GM19463 (cell line): ENCODE results near the gene NANOGP8.
"Not testable (repeated sequence)": the region's sequence is repeated elsewhere in the genome, so short reads cannot be mapped to it uniquely, and the experiment has no call there.

ENCODE experiments used
- ATAC-seq: cut with Tn5 transposase; IDR thresholded peaks from one replicate; pipeline ENCODE4 v1.9.1; 2021; ENCODE audit warnings: mild to moderate bottlenecking, moderate library complexity; ENCODE audit not compliant: unreplicated experiment

Gene NANOGP8

DNA sequence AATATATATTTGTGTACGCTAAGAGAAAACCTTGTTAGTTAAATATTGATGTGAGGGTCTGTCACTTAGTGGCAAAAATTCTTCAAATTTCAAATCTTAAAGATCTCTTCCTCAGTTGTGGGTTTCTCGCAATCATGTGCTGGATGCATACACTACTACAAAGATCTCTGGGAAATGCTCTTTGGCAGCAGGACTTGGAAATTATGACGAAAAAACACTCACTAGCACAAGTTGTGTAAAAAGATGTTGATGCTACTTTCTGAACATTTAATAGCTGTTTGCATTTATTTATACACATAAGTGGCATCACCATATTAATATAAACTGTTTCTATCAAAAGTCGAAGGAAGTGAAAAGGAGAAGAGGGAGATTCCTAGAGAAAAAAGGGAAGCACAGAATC is 10.8 kb upstream of the NANOGP8 start:
- no peak for ATAC-seq

DNA sequence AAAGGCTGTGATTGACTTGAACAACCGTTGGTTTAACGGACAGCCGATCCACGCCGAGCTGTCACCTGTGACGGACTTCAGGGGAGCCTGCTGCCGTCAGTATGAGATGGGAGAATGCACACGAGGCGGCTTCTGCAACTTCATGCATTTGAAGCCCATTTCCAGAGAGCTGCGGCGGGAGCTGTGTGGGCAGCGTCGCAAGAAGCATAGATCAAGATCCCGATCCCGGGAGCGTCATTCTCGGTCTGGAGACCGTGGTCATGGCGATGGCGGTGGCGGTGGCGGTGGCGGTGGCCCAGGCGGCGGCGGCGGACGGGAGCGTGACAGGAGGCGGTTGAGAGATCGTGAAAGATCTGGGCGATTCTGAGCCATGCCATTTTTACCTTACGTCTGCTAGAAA is 7.8 kb upstream of the NANOGP8 start:
- ATAC-seq, result no peak

DNA sequence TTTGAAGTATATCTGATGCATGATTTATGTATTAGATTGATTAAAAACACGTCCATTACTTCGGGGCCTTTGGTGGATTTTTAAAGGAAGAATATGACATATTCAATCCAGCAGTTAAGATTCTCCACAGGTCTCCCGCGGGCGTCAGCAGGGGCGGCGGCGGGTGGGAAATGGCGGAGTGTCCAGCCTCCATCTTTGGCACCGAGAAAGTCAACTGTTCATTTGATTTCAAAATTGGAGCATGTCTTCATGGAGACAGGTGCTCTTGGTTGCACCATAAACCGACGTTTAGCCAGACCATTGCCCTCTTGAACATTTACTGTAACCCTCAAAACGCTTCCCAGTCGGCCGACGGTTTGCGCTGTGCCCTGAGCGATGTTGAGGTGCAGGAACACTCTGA is 7.2 kb upstream of the NANOGP8 start:
- ATAC-seq, result no peak

DNA sequence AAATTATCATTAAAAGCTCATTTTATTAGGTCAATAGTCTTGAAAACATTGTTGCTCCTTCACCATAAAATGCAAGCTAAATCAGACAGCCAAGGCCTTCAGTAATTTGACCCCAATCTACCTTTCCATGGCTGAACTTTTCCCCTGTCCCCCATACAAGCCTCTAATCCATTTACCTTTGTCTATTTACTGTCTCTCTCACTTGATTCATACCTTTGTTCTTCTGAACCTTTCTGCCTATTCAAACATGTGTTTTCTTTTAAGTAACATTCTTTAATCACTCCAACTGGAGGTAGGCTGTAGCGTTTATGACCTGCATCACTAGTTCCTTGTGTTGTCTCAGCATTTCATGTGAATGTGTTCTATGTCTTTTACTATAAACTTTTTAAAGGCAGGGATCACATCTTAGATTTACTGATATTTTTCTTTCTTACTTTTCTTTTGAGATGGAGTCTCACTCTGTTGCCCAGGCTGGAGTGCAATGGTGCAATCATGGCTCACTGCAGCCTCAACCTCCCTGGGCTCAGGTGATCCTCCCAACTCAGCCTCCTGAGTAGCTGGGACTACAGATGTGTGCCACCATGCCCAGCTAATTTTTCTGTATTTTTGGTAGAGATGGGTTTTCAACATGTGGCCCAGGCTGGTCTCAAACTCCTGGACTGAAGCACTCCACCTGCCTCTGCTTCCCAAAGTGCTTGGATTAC is 5.2 kb upstream of the NANOGP8 start:
- no peak for ATAC-seq

DNA sequence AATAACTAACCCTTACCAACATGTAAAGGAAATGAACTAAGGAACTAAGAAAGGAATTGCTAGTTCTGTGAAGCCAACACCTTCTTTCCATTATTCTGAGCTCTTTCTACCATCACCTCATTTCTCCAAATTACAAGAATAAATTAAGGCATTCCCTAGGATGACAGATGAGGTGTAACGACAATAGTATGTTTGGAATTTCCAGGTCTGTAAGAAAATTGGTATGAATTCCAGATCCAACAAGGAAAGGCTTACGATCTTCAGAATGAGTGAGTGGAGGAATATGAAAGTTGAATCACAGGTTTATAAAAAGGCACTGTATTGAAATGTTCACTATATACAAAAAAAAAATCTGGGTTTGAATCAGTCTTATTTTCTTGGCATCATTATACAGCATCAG is 4.5 kb upstream of the NANOGP8 start:
- ATAC-seq, result no peak

DNA sequence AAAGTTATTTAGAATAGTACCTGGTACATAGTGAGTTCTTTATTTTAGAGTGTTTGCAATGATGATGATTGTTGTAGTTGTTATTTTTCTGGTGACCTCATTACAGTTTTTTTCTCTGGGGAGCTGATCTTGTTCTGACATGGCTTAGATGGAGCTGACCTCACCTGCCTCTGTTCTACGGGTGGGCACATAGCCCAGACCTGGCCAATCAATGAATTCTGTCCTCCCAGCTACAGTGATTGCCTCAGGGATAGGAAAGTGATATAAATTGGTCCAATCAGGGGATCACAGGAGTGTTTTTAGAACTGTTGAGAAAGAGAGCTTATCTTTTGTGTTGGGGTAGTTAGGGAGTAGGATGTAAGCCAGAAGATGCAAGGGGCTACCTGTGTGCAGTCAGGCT is 3.2 kb upstream of the NANOGP8 start:
- no peak for ATAC-seq

DNA sequence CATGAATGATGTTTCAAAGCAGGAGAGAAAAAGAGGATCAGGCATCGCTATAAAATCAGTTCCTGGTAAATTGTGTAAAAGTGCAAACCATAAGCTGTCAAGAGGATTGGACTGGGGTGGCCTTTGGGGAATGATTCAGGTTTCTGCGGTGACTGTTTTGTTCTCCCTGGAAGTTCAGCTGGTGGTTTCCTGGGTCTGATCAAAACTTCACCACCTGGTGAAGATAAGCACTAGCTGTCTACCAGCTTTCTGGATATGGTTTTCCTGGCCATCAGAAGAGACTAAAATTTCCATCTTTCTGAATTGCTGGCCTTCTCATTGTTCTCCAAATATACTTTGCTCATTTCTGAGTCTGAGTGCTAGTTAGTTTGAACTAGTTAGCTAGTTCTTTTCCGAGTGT is 2.7 kb upstream of the NANOGP8 start:
- ATAC-seq, result no peak

DNA sequence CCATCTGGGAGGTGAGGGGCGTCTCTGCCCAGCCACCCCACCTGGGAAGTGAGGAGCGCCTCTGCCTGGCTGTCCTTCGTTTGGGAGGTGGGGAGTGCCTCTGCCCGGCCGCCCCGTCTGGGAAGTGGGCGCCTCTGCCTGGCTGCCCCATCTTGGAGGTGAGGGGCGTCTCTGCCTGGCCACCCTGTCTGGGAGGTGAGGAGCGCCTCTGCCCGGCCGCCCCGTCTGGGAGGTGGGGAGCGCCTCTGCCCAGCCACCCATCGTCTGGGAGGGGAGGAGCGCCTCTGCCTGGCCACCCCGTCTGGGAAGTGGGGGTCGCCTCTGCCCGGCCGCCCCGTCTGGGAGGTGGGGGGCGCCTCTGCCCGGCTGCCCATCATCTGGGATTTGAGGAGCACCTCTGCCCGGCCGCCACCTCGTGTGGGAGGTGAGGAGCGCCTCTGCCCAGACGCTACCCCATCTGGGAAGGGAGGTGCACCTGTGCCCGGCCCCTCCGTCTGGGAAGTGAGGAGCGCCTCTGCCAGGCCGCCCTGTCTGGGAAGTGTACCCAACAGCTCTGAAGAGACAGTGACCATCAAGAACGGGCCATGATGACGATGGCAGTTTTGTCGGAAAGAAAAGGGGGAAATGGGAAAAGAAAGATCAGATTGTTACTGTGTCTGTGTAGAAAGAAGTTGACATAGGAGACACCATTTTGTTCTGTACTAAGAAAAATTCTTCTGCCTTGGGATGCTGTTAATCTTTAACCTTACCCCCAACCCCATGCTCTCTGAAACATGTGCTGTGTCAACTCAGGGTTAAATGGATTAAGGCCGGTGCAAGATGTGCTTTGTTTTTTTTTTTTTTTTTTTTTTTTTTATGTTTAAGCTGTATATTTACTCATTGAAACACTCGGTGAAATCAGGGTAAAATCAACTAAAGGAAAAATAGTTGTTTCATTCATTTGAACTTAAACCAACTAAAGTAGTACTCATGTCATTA is 2.4 kb downstream of the NANOGP8 start:
- not testable (repeated sequence) for ATAC-seq

DNA sequence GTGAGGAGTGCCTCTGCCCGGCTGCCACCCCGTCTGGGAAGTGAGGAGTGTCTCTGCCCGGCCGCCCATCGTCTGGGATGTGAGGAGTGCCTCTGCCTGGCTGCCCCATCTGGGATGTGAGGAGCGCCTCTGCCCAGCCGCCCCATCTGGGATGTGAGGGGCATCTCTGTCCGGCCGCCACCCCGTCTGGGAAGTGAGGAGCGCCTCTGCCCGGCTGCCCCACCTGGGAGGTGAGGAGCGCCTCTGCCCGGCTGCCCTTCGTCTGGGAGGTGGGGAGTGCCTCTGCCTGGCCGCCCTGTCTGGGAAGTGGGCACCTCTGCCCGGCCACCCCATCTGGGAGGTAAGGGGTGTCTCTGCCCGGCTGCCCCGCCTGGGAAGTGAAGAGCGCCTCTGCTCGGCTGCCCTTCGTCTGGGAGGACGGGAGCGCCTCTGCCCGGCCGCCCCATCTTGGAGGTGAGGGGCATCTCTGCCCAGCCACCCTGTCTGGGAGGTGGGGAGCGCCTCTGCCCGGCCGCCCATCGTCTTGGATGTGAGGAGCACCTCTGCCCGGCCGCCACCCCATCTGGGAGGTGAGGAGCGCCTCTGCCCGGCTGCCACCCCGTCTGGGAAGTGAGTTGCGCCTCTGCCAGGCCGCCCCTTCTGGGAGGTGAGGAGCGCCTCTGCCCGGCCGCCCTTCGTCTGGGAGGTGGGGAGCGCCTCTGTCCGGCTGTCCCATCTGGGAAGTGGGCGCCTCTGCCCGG is 3.3 kb downstream of the NANOGP8 start:
- ATAC-seq, result not testable (repeated sequence)

DNA sequence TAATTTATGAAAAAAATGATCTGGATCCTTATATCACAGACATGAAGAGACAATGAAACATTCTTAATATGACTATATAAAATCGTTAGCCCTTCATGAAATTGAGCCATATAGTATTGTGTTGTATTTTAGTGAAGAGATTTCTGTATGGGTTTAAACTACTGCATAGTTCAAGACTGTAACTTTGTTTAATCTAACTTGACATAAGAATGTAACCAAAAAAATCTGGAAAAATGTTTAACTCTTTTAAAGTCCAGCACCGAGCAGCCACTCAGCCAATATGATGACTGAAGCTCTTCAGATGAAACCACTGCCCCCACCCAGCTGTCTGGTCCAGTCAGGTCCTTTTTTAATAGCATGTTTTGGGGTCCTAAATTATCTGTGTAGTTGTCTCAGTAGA is 4.9 kb downstream of the NANOGP8 start:
- ATAC-seq, result no peak

DNA sequence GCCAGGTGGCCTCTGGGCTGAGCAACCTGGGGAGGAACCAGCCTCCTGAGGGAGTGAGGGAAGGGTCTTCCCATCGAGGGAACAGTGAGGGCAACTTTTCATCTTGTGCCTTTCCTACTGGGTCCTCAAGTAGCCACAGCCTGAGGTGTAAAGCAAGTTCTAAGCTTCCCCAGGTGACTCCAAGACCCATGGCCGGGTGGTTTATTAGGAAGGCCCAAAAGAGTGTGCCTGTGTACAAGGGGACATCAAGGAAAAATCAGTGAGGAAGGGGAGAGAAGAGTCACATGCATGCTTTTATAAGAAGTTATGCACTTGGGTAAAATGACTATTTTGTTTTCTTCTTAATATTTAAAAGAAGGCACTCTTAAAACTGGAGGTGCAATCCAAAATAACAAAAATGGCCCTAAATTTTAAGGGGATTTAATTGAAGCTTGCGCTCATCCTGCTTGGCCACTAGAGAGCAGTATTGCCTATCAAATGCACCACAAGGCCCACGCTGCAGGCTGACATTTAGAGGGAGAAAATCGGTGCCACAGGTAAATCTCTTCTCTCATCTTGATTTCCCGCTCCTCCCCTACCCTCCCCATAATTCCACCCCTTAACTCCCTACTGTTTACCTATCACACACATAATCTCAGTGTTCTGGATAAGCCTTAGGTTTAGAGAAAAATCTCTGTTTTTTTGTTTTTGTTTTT is 6.7 kb downstream of the NANOGP8 start:
- ATAC-seq, result no peak

DNA sequence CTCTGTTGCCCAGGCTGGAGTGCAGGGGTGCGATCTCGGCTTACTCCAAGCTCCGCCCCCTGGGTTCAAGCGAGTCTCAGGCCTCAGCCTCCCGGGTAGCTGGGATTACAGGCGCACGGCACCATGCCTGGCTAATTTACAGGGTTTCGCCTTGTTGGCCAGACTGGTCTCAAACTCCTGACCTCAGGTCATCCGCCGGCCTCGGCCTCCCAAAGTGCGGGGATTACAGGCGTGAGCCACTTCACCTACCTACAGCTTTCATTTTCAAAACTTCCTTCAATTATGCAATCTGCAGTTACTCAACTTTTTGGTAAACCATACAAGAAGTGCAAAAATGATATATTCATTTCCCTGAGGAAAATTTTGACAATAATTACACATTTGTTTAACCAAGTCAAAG is 14.0 kb downstream of the NANOGP8 start:
- no peak for ATAC-seq

DNA sequence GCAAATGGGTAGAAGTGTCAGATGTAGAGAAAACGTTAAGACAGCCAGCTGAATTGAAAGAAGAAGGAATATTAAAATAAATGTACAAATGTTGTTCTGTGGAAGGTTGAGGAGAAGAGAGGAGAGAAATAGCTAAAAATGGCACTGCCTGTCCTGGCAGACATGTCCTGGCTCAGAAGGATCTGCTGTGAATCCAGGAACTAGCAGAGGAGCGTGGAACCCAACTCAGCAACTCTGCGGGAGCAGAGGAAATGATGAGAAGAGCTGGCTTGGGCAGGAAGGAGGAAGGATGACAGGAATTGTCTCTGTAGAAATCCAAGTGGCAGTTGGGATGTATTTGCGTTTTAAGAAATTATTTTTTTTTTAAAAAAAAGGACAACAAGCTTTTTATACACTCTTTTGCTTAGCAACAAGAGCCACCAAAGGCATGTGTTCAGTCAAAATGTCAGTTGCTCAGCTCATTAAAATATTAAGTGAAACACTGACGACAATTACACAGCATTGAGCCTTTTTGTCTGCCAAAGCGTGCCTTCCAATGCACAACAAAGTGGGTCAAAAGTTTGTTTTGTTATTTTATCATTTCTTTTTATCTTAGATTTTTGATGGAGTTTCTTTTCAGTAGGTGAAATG is 16.1 kb downstream of the NANOGP8 start:
- ATAC-seq, result no peak

DNA sequence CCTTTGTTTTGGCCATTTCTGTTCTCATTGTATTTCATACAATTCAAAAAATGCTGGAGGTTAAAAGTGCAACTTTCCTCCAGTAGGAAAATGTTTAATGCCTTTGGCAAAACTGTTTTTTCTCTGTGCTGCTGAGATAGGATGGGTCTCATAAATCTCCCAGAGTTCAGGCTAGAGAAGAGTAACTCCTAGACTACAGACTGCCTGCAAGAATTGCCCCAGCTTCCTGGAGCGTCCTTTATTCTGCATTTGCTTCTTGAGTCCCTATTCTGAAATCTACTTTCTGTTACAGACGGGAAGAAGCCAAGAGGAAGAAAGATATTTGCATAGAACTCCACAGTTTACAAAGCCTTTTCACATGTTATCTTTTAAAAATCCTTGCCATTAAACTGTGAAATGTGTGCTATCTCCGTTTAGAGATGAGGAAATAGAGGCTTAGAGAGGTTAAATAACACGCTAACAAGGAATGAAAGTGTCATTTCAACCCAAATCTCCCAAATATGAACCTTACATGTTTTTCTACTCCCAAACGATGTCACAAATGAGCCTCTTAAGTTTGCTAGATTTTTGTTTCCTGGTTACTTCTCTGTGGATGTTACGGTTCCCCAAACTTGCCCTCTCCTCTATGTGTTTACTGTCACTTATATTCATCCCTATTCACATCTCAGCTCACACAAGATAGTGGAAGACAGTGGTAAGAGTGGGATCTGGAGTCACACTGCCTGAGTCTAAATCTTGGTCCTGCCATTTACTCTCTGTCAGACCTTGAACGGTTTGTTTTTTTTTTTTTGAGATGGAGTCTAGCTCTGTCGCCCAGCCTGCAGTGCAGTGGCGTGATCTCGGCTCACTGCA is 17.4 kb downstream of the NANOGP8 start:
- ATAC-seq, result no peak

DNA sequence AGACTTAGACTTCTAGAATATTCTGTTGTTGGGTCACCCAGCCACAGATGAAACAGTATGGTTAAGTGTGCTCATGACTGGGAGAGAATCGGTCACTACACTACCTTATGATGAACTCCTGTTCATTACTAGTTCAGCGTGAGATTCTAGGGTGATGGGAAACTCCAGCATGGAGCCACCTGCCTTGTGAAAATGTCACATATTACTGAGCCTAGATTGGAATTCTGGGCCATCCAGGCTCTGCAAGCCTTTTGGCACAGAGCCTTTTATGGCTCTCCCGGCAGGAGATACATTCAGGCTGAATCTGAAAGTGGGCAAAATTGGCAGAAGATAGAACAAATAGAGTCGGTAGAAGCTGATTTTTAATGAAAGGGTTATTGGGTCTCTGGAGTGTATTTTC is 19.0 kb downstream of the NANOGP8 start:
- no peak for ATAC-seq

DNA sequence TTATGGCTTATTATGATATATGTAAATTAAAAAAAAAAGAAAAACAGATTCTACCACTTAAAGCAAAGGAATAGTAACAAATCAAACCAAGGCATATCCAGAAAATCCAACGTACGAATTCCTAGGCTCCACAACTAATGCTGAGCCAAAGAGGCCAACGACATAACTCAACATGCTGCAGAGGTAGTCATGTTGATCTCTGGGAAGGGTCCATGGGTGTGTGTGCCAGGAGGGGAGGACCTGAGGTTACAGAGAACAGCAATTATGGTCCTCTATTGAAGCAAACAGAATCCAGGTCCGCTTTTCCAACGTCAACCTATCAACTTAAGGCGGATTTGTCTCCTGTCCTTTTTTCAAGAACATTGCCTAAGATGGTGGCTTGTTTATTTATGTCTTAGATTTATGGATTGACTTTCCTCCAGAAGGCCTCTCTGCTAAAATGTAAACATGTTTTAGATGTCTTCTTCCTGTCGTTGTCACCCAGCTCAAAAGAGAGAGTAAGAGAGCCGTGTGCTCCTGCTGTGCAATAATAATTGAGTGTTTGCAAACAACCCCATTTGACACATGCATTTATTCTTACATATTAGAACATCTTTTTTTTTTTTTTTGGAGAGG is 20.4 kb downstream of the NANOGP8 start:
- no peak for ATAC-seq

DNA sequence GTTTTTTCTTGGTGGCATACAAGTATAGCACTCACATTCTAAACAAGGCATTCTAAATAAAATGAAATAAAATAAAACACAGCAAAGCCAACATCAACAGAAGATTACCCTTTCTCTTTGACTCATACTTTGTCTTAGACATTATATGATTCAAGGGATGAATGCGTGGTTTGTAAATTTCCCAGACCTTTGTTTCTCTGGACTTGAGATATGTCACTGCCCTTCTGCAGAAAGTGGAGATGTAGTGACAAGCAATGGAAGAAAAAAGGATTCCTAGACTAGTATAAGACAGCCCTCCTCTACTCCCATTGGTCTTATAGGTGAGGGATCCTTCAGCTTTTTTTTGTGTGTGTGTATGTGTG is 22.4 kb downstream of the NANOGP8 start:
- no peak for ATAC-seq

DNA sequence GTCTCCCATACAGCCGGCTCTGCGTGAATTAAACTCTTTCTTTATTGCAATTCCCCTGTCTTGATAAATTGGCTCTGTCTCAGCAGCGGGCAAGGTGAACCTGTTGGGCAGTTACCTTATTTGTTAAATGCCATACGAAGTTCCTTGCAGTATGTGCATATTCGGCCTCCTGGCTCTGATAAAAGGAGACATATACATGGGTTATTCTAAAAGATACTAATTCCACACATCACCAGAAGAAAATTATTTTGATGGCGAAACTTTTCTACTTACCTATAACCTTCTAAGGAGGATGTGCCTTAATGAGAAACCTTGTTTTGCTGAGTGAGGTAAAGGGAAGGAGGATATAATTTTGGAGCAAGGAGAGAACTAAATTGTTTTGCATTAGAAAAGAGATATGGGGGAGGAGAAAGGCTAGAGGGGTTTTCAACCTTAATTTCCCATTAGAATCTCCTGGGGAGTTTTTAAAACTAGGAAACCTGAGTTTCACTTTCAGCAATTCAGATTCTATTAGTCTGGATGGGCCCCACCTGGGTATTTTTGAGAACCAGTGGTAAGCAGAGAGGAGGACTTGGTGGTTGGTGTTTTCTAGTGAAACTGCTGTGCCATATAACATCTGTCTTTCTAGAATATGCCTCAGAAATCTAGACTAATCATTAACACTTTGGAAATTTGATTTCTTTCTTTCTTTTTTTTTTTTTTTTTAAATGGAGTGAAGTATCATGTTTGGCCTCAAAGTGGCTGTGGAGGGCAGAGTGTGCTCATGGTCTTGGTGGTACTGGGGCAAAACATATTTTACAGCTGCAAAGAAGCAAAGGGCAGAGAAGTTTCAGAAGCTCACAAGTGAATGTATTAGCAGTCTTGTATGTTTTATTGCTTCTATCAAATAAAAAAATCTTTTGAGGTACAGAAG is 23.0 kb downstream of the NANOGP8 start:
- peak; percentile 65 for ATAC-seq
